Heart left ventricle (tissue), 13 donors: ENCODE results near the gene NFIB.

Source experiments
- CTCF ChIP-seq, 12 donors: fragments of 200-600 bp; sonication (generic) in 4 of 12; IDR thresholded peaks; one replicate each; pipeline versions ENCODE4 v1.5.0 to v1.8.0; 2018 to 2022; ENCODE audit warnings: antibody characterized with exemption in 12 of 12, mild to moderate bottlenecking in 5 of 12
- POLR2A ChIP-seq, 2 donors: fragments of 450-650 bp; IDR thresholded peaks; one replicate each; pipeline ENCODE4 v1.6.1; 2017; ENCODE audit warnings: antibody characterized with exemption in 2 of 2, mild to moderate bottlenecking in 2 of 2, moderate library complexity in 2 of 2
- donor health status: ischemic (EF 13 %, LVEDD 7.1; RV severe dilation, severe dysfunction).
- donor health status: DM: no; HTN: yes; CAD: no.
- donor health status: DM: no; HTN: no; CAD: no.
- donor health status: ischemic (EF 25% LVEDD 6.9; RV normal size, moderate dysfunction).
- donor health status: ischemic (EF 25% LVEDD 5.7; RV mildly dilated, moderate dysfunction).
- donor health status: ischemic (EF 35%, LVEDD 5.7; RV mildly dilated, moderate dysfunction).
- donor health status: nonischemic (EF 11% LVEDD 7.7; RV severe dilation, severe dysfunction).
- donor health status: DM: yes; HTN: yes; CAD: no.
- donor health status: PGD.
- donor health status: ischemic (EF 29% LVEDD 5.4; RV normal size, mild dysfunction).
- donor health status: nonischemic (EF 23%, LVEDD 6.1; RV moderate dilation, normal function).

- TF ChIP-seq CTCF (IDR thresholded peaks at IDR 0.05) = no peak
- TF ChIP-seq POLR2A (IDR thresholded peaks at IDR 0.05) = no peak
Observed at GRCh38 chr9:14098486-14099180, 215.3 kb downstream of the NFIB start.
